ENCODE data around the gene SPDEF.
A peak's percentile ranks its signal among the peaks of the same experiment; 100 is the strongest.

Gene SPDEF

GRCh38 chr6:34497411-34497810 is 58.7 kb downstream of the SPDEF start:
- Histone ChIP-seq H3K27me3 (peaks cover 0 to 13% of the 10 kb centered on the region in 2 donors), H3K4me1 (no peaks in the 10 kb centered on the region), H3K4me3 (no peak overlapping the region), H3K9me3 (peaks cover 0 to 20% (median 10%) of the 10 kb centered on the region in 3 donors), H3K36me3 (no peaks in the 10 kb centered on the region), H3K27ac (no peak overlapping the region)
- no peak for DNase-seq
- no peak for TF ChIP-seq CTCF (IDR thresholded peaks at IDR 0.05)
- intact Hi-C loops (cut with DNase I; ENCODE audit: low total_unique reads) = no loop called here

- H3K9me3 ChIP-seq = peaks cover 0 to 16% (median 10%) of the 10 kb centered on the region in 3 donors
- no peak overlapping the region for H3K4me3 ChIP-seq
- intact Hi-C loops (cut with DNase I; ENCODE audit: low total_unique reads) = no loop called here
- peaks cover 0 to 13% of the 10 kb centered on the region in 2 donors for H3K27me3 ChIP-seq
- no peaks in the 10 kb centered on the region for H3K4me1 ChIP-seq
- DNase-seq = no peak
- H3K27ac ChIP-seq = no peak overlapping the region
- no peaks in the 10 kb centered on the region for H3K36me3 ChIP-seq
- TF ChIP-seq CTCF (IDR thresholded peaks at IDR 0.05) = no peak
Measured at GRCh38 chr6:34496103-34496685, 59.9 kb downstream of the SPDEF start.

GRCh38 chr6:34494973-34495372 is 61.2 kb downstream of the SPDEF start:
- DNase-seq = no peak
- Histone ChIP-seq H3K4me3 (no peak overlapping the region), H3K27ac (no peak overlapping the region), H3K36me3 (no peaks in the 10 kb centered on the region), H3K4me1 (no peaks in the 10 kb centered on the region), H3K9me3 (peaks cover 0 to 7% (median 2%) of the 10 kb centered on the region in 3 donors), H3K27me3 (peaks cover 0 to 13% of the 10 kb centered on the region in 2 donors)
- intact Hi-C loops (cut with DNase I; ENCODE audit: low total_unique reads) = no loop called here
- TF ChIP-seq CTCF (IDR thresholded peaks at IDR 0.05) = no peak

DNA sequence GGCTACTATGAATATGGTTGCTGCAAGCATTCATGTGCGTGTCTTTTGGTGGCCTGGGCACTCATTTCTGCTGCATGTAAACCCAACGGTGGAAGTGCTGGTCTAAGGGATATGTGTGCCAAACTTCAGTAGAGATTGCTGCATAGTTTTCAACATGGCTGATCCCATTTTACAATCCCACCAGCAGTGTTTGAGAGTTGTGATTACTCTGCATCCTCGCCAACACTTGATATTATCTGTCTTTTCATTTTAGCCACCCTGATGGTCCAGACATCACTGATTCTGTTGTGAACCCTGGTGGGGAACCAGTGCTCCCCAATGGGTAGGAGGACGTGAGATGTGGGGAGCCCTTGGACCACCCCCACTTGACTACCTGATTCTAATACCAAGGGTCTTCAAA is 62.8 kb downstream of the SPDEF start:
- H3K4me3 ChIP-seq = no peak overlapping the region
- no peak for TF ChIP-seq CTCF (IDR thresholded peaks at IDR 0.05)
- intact Hi-C loops (cut with DNase I; ENCODE audit: low total_unique reads) = no loop called here
- no peak for DNase-seq
- H3K9me3 ChIP-seq = no peaks in the 10 kb centered on the region
- peaks cover 0 to 13% of the 10 kb centered on the region in 2 donors for H3K27me3 ChIP-seq
- H3K27ac ChIP-seq = no peak overlapping the region
- no peaks in the 10 kb centered on the region for H3K36me3 ChIP-seq
- no peaks in the 10 kb centered on the region for H3K4me1 ChIP-seq

GRCh38 chr6:34491091-34491430 is 65.1 kb downstream of the SPDEF start:
- peak in 1 of 2 donors; percentile 25 for DNase-seq
- no peak for TF ChIP-seq CTCF (IDR thresholded peaks at IDR 0.05)
- no peak overlapping the region for H3K27ac ChIP-seq
- H3K4me1 ChIP-seq = no peaks in the 10 kb centered on the region
- intact Hi-C loops (cut with DNase I; ENCODE audit: low total_unique reads) = no loop called here
- no peaks in the 10 kb centered on the region for H3K9me3 ChIP-seq
- peaks cover 0 to 4% of the 10 kb centered on the region in 2 donors for H3K27me3 ChIP-seq
- no peak overlapping the region for H3K4me3 ChIP-seq
- no peaks in the 10 kb centered on the region for H3K36me3 ChIP-seq

Data from tibial artery (tissue), 4 donors.